H1 (cell line): ENCODE data around the gene RNF141.

Experiments used
- JUN ChIP-seq: IDR thresholded peaks from 2 replicates; pipeline ENCODE4 v1.6.1; 2011; ENCODE audit warnings: low read depth, mild to moderate bottlenecking, improper control_type of control experiment, low read length
- MAFK ChIP-seq: IDR thresholded peaks from 2 replicates; pipeline ENCODE4 v1.6.1; 2012; ENCODE audit warnings: low read depth, mild to moderate bottlenecking, improper control_type of control experiment, low read length
- SP1 ChIP-seq: IDR thresholded peaks from 2 replicates; pipeline ENCODE4 v1.6.1; 2011; ENCODE audit warnings: low read depth, low read length
- SUZ12 ChIP-seq: fragments of 200-600 bp; sonication (generic); IDR thresholded peaks from 2 replicates; pipeline ENCODE4 v1.6.1; 2012; ENCODE audit warnings: mild to moderate bottlenecking, inconsistent platforms, low read length, moderate library complexity, mixed read lengths
- TF ChIP-seq, protein P1 (sequence below): IDR thresholded peaks from 2 replicates; pipeline ENCODE4 v1.6.1; 2012; ENCODE audit warnings: low read length, inconsistent platforms

DNA sequence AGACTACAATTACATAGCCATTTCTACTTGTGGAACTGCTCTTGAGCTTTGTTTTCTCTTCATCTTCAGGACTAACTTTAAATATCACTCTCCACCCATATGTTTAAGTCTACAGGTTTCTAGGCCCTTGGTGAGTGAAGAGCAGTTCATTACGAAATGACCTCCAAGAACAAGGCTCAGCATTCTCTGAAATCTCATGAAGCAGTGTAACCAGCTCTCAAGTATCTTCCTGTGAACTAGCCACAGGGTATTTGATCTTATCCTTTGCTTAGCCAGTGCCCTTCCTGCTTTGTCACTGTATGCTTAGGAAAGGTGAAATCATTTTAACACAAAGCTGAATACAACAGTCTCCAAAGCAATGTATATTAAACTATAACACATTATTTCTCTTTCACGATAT lies 47.9 kb upstream of the RNF141 start:
- TF ChIP-seq MAFK (no peak), SUZ12 (no peak), SP1 (no peak), JUN (no peak)
- TF ChIP-seq, protein P1, sequence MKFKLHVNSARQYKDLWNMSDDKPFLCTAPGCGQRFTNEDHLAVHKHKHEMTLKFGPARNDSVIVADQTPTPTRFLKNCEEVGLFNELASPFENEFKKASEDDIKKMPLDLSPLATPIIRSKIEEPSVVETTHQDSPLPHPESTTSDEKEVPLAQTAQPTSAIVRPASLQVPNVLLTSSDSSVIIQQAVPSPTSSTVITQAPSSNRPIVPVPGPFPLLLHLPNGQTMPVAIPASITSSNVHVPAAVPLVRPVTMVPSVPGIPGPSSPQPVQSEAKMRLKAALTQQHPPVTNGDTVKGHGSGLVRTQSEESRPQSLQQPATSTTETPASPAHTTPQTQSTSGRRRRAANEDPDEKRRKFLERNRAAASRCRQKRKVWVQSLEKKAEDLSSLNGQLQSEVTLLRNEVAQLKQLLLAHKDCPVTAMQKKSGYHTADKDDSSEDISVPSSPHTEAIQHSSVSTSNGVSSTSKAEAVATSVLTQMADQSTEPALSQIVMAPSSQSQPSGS, result no peak
